ENCODE data around the gene LRRC43. TPM values are rescaled to one million over a fixed set of nuclear protein-coding genes. Genes with fewer than 3 reads are reported as not detected.

The LRRC43 gene
- total RNA-seq, 4 donors from 2014 or later: 2.7 to 11.4 (median 5.3) TPM

DNA sequence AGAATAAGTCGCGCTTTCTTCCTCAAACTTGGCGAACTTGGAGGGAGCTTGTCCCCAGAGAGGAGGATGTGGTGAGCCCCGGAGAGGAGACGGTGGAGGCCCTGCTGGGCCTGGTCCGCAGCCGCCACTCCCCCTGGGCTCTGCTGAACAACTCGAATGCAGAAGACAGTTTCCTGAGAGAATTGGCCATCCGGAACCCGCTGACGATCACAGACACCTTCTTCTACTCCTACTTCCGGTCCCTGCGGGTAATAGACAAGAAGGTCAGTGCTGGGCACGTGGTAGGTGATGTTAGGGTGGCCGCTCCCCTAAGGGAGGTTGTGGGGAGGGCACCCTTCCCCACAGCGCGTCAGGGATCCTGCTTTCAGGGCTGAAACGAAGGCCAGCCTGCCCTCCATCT, 1.6 kb downstream of the LRRC43 start:
- Histone ChIP-seq H3K27me3 (no peaks in the 10 kb centered on the region), H3K9me3 (no peaks in the 10 kb centered on the region), H3K4me1 (peaks cover 4 to 6% of the 10 kb centered on the region in 2 donors), H3K27ac (no peak overlapping the region), H3K36me3 (no peaks in the 10 kb centered on the region), H3K4me3 (replicated peaks in 1 of 3) (no peak overlapping the region)
- intact Hi-C loops (cut with DNase I): no loop called here
- no peak for DNase-seq
- TF ChIP-seq, protein P1, sequence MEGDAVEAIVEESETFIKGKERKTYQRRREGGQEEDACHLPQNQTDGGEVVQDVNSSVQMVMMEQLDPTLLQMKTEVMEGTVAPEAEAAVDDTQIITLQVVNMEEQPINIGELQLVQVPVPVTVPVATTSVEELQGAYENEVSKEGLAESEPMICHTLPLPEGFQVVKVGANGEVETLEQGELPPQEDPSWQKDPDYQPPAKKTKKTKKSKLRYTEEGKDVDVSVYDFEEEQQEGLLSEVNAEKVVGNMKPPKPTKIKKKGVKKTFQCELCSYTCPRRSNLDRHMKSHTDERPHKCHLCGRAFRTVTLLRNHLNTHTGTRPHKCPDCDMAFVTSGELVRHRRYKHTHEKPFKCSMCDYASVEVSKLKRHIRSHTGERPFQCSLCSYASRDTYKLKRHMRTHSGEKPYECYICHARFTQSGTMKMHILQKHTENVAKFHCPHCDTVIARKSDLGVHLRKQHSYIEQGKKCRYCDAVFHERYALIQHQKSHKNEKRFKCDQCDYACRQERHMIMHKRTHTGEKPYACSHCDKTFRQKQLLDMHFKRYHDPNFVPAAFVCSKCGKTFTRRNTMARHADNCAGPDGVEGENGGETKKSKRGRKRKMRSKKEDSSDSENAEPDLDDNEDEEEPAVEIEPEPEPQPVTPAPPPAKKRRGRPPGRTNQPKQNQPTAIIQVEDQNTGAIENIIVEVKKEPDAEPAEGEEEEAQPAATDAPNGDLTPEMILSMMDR (IDR thresholded peaks at IDR 0.05): no peak
- 77 to 83% methylated on average over 15 to 18 of the region's 18 CpGs for WGBS, 2 donors

DNA sequence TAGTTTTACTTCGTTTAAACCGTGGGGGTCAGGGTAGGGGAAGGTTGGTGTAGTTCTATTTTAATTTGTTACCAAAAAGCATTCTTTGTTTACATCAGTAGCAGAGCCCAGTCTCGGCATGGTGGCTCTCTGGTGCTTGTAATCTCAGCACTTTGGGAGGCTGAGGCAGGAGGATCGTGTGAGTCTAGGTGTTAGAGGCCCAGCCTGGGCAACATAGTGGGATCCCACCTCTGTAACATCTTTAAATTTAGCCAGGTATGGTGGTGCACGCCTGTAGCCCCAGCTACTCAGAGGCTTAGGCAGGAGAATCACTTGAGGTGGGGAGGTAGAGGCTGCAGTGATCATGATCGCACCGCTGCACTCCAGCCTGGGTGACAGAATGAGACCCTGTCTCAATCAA, 2.2 kb downstream of the LRRC43 start:
- Histone ChIP-seq H3K36me3 (no peaks in the 10 kb centered on the region), H3K27ac (no peak overlapping the region), H3K27me3 (no peaks in the 10 kb centered on the region), H3K9me3 (no peaks in the 10 kb centered on the region), H3K4me1 (peaks cover 4 to 6% of the 10 kb centered on the region in 2 donors), H3K4me3 (replicated peaks in 1 of 3) (no peak overlapping the region)
- 92 to 93% methylated on average over 7 of the region's 7 CpGs for WGBS, 2 donors
- intact Hi-C loops (cut with DNase I): no loop called here
- TF ChIP-seq, protein P1 (IDR thresholded peaks at IDR 0.05): no peak
- TF ChIP-seq POLR2A (IDR thresholded peaks at IDR 0.05): no peak
- no peak for DNase-seq

DNA sequence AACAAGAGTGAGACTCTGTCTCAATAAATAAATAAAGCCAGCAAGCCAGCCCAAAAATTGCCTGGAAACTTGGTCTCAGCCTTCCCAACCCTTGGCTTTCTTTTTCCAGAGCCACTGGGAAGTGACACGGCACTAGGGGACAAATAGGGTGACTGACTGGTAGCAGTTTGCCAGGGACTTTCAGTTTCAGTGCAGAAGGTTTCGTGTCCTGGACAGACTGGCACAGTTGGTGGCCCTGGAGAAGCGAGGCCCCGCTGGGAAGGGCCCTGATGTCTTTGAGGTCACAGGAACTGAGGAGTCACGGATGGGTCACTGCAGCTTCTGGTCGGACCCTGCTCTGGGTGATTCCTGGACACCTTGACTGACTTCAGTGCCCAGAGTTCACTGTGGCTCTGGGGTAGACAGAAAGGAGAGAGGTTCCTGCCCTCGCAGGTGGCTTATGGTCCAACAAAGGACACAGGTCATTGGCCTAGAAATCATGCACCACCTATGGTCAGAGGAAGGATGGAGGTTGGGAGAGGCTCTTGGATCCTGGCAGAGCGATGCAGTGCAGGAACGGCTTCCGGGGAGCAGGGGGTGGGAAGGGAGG, 2.7 kb downstream of the LRRC43 start:
- Histone ChIP-seq H3K4me1 (peaks cover 4 to 6% of the 10 kb centered on the region in 2 donors), H3K9me3 (no peaks in the 10 kb centered on the region), H3K27me3 (no peaks in the 10 kb centered on the region), H3K27ac (no peak overlapping the region), H3K4me3 (replicated peaks in 1 of 3) (no peak overlapping the region), H3K36me3 (no peaks in the 10 kb centered on the region)
- intact Hi-C loops (cut with DNase I): no loop called here
- WGBS, 2 donors: 91 to 92% methylated on average over 10 of the region's 10 CpGs
- no peak for DNase-seq
- no peak for TF ChIP-seq POLR2A (IDR thresholded peaks at IDR 0.05)
- TF ChIP-seq, protein P1 (IDR thresholded peaks at IDR 0.05): no peak

DNA sequence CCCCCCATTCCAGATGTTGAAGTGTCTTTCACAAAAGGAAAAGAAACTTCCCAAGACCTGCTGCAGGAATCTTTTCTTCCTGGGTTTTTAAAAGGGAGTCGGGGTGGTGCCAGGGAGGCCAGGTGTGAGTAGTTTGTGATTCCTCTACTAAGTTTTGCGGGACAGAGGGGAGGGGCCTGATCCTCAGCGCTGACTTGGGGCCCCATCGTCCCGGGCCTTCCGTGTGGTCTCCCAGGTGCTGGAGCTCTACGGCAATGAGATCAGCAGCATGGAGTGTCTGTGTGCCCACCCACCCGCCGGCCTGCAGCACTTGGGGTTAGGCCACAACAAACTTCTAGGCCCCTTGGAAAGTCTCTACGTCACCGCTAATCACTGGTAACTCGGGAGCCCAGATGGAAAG, 4.5 kb downstream of the LRRC43 start:
- no peak for DNase-seq
- no peak overlapping the region for H3K4me3 ChIP-seq (replicated peaks in 1 of 3)
- 69 to 74% methylated on average over 12 of the region's 12 CpGs for WGBS, 2 donors
- no peak overlapping the region for H3K27ac ChIP-seq
- peaks cover 4 to 6% of the 10 kb centered on the region in 2 donors for H3K4me1 ChIP-seq
- TF ChIP-seq, protein P1 (IDR thresholded peaks at IDR 0.05): no peak
- TF ChIP-seq POLR2A (IDR thresholded peaks at IDR 0.05): no peak
- H3K36me3 ChIP-seq: no peaks in the 10 kb centered on the region
- no peaks in the 10 kb centered on the region for H3K9me3 ChIP-seq
- intact Hi-C loops (cut with DNase I): no loop called here
- no peaks in the 10 kb centered on the region for H3K27me3 ChIP-seq

DNA sequence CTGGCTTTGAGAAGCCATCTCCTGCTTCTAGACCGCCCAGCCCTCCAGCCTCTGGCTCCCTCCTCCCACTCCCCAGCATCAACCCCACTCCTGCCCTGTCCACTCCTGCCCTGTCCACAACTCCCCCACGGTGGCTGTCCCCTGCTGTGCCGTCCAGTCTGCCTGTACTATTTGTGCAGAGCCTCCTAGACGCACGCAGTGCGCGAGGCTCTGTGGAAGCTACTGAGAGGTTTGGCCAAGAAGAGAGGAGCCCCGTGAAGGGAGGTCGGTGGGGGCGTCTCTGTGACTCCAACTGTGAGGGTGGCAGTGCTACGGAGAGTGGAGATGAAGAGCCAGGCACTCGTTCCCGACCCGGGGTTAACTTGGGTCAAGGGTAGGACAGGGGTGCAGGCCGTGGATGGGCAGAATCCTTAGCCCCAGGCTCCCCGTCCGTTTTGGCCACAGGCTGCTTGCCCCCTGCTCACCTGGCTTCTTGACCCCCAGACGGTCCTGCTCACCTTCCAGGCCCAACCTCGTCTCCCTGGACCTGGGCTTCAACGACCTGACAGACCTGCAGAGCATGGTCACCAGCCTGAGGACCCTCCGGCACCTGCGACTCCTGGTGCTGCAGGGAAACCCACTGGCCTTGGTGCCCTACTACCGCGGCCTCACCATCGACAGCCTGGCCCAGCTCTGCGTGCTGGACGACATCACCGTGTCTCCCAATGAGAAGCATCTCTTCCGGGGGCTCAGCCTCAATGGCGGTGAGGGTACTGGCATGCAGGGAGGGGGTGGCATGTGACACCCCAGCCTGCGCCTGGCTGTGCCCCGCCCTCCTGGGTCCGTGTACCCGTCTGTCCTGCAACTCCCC, 6.9 kb downstream of the LRRC43 start:
- intact Hi-C loops (cut with DNase I): loop anchor here (5.0 kb wide), 1 partner anchor 63 kb away; no protein-coding TSS in a partner anchor
- TF ChIP-seq POLR2A (IDR thresholded peaks at IDR 0.05): no peak
- TF ChIP-seq, protein P1 (IDR thresholded peaks at IDR 0.05): no peak
- DNase-seq: no peak

More for the DNA sequence above, 6.9 kb downstream of the LRRC43 start:
- Histone ChIP-seq H3K27me3 (no peaks in the 10 kb centered on the region), H3K36me3 (no peaks in the 10 kb centered on the region), H3K4me3 (replicated peaks in 1 of 3) (no peak overlapping the region), H3K9me3 (no peaks in the 10 kb centered on the region), H3K27ac (no peak overlapping the region), H3K4me1 (no peaks in the 10 kb centered on the region)
- 89 to 90% methylated on average over 31 to 34 of the region's 34 CpGs for WGBS, 2 donors
